GM12878 (cell line): Measurements from ENCODE around the gene PTPRD. TPM values are rescaled to one million over a fixed set of nuclear protein-coding genes. Genes with fewer than 3 reads are reported as not detected.
"Not testable (repeated sequence)": the region's sequence is repeated elsewhere in the genome, so short reads cannot be mapped to it uniquely, and the experiment has no call there.

ENCODE experiments used
- ATAC-seq: fragments of 200-7000 bp; cut with Tn5 transposase; 3 replicates; pipeline ENCODE4 v1.9.1; 2020; ENCODE audit warnings: mild to moderate bottlenecking, moderate library complexity
- BruUV-seq: library from RNA; stranded (reverse); fragments of 400-500 nt; replicated peaks from 2 replicates; lab custom pipeline; 2021; lab: Mats Ljungman, UMichigan
- CTCF ChIA-PET: fragments of 300-600 bp; sonication (Branson Sonifier 250); formaldehyde crosslinking; extraction: SDS; loops from one replicate; lab custom pipeline; 2021; ENCODE audit warnings: inconsistent platforms; lab: Yijun Ruan, JAX
- POLR2A ChIA-PET: fragments of 350-600 bp; formaldehyde crosslinking; extraction: SDS; loops from one replicate; lab custom pipeline; 2021; ENCODE audit warnings: inconsistent platforms; lab: Charles Lee
- RAD21 ChIA-PET: fragments of 300-600 bp; sonication (Branson Sonifier 250); formaldehyde crosslinking; loops from one replicate; lab custom pipeline; 2023; ENCODE audit warnings: antibody characterized with exemption; ENCODE audit not compliant: unreplicated experiment; lab: Charles Lee
- SMC1A ChIA-PET: fragments of 300-600 bp; sonication (Branson Sonifier 250); formaldehyde crosslinking; loops from one replicate; lab custom pipeline; 2023; ENCODE audit not compliant: unreplicated experiment, uncharacterized antibody; lab: Charles Lee
- DNase-seq: peaks from one replicate; pipeline ENCODE4 v3.0.0-alpha.2; 2011; ENCODE audit warnings: low read depth, low spot score
- FAIRE-seq: peaks from 3 replicates; lab custom pipeline; 2011; peaks lifted over from hg19 to GRCh38; lab: Jason Lieb, UNC
- H2AFZ ChIP-seq: 2 replicates; pipeline ENCODE4 v1.6.0; 2011; ENCODE audit warnings: low read depth, low read length, control low read depth; ENCODE audit not compliant: control insufficient read depth
- H3K27ac ChIP-seq: 2 replicates; pipeline ENCODE4 v1.5.1; 2011; ENCODE audit warnings: control low read depth; ENCODE audit not compliant: control insufficient read depth, insufficient read depth
- H3K27me3 ChIP-seq, 2 experiments: replicated peaks in 1 of 2; 2 replicates each; pipeline versions ENCODE4 v1.6.0 to v1.6.1; 2011; ENCODE audit warnings: low read length in 1 of 2; ENCODE audit not compliant: control insufficient read depth in 2 of 2, insufficient read depth in 2 of 2
- H3K36me3 ChIP-seq, 2 experiments: 2 replicates each; pipeline ENCODE4 v1.5.1; 2011; ENCODE audit warnings: low read length in 1 of 2; ENCODE audit not compliant: control insufficient read depth in 2 of 2, insufficient read depth in 2 of 2
- H3K4me1 ChIP-seq: 2 replicates; pipeline ENCODE4 v1.6.1; 2011; ENCODE audit warnings: mild to moderate bottlenecking, low read length, moderate library complexity, mixed read lengths; ENCODE audit not compliant: control insufficient read depth, insufficient read depth
- H3K4me2 ChIP-seq: 2 replicates; pipeline ENCODE4 v1.6.0; 2011; ENCODE audit warnings: control low read depth; ENCODE audit not compliant: control insufficient read depth, insufficient read depth
- H3K4me3 ChIP-seq: fragments of 200-600 bp; sonication (generic); 2 replicates; pipeline ENCODE4 v1.5.1; 2016
- H3K79me2 ChIP-seq: 2 replicates; pipeline ENCODE4 v1.6.0; 2011; ENCODE audit warnings: low read length; ENCODE audit not compliant: control insufficient read depth, insufficient read depth
- H3K9ac ChIP-seq: 2 replicates; pipeline ENCODE4 v1.8.0; 2011; ENCODE audit warnings: low read length, control low read depth, mixed read lengths; ENCODE audit not compliant: control insufficient read depth, insufficient read depth
- H3K9me3 ChIP-seq: replicated peaks from 3 replicates; pipeline ENCODE4 v1.5.1; 2011; ENCODE audit warnings: mild to moderate bottlenecking, low read length; ENCODE audit not compliant: control insufficient read depth, insufficient read depth
- H4K20me1 ChIP-seq: 2 replicates; pipeline ENCODE4 v1.6.0; 2011; ENCODE audit not compliant: control insufficient read depth, insufficient read depth
- EGR1 ChIP-seq, 2 experiments: IDR thresholded peaks; 1 replicate in 1 of 2; 2 replicates in 1 of 2; pipeline ENCODE4 v1.6.1; 2011 to 2012; ENCODE audit warnings: low read depth in 2 of 2, low read length in 2 of 2, borderline replicate concordance in 1 of 2, mild to moderate bottlenecking in 1 of 2, moderate library complexity in 1 of 2
- JUND ChIP-seq: IDR thresholded peaks from 2 replicates; pipeline ENCODE4 v1.6.1; 2012; ENCODE audit warnings: low read depth, mild to moderate bottlenecking, low read length, improper control_type of control experiment, moderate library complexity
- MEF2B ChIP-seq: fragments of 450-650 bp; IDR thresholded peaks from 2 replicates; pipeline ENCODE4 v1.6.1; 2018; ENCODE audit warnings: mild to moderate bottlenecking, moderate library complexity; ENCODE audit not compliant: partially characterized antibody, poor library complexity, severe bottlenecking
- MLLT1 ChIP-seq: fragments of 450-650 bp; IDR thresholded peaks from 2 replicates; pipeline ENCODE4 v1.6.1; 2016; ENCODE audit warnings: mild to moderate bottlenecking
- NBN ChIP-seq: fragments of 450-650 bp; IDR thresholded peaks from 2 replicates; pipeline ENCODE4 v1.6.1; 2016
- TBL1XR1 ChIP-seq: IDR thresholded peaks from 2 replicates; pipeline ENCODE4 v1.6.1; 2012; ENCODE audit warnings: low read depth, low read length, improper control_type of control experiment
- USF1 ChIP-seq: IDR thresholded peaks from 2 replicates; pipeline ENCODE4 v1.6.1; 2011; ENCODE audit warnings: borderline replicate concordance, low read depth, mild to moderate bottlenecking, moderate library complexity, mixed read lengths, low read length; ENCODE audit not compliant: insufficient read depth; ENCODE audit errors: extremely low read length
- WGBS: methylation state at CpG from one replicate; pipeline ENCODE4 v1.1.6; 2016; ENCODE audit warnings: low lambda C conversion rate; ENCODE audit not compliant: insufficient replicate concordance, insufficient coverage; ENCODE audit errors: missing lambda C conversion rate; 5-methylcytosine and 5-hydroxymethylcytosine counted together
- in situ Hi-C: fragments of 300-500 bp; cut with MboI; formaldehyde crosslinking; loops from 9 replicates; pipeline ENCODE4 v1.14.3; 2018; ENCODE audit warnings: mixed read lengths
- intact Hi-C: fragments of 100-400 bp; cut with micrococcal nuclease; formaldehyde crosslinking; loops from one replicate; pipeline ENCODE4 v1.14.2; 2022; ENCODE audit not compliant: unreplicated experiment
- polyA plus RNA-seq, 11 experiments: library from polyadenylated mRNA; depleted of rRNA in 4 of 11; unstranded in 6 of 11; stranded (reverse) in 5 of 11; fragments of >200 nt; fragmentation: Nextera tagmentation in 4 of 11; fragmentation: Illumina TruSeq in 1 of 11; extraction: Ambion mirVana in 4 of 11; extraction: Trizol in 1 of 11; gene quantifications; 1 replicate in 1 of 11; 2 replicates in 10 of 11; pipeline versions ENCODE4 v1.2.1 to v1.2.3, GENCODE V29; 2011 to 2016; ENCODE audit warnings: inconsistent platforms in 2 of 11, missing spikeins in 2 of 11, low read depth in 1 of 11
- total RNA-seq, 4 experiments: library from RNA; depleted of rRNA in 3 of 4; stranded (reverse); fragments of >200 nt in 3 of 4; fragmentation: Illumina TruSeq in 1 of 4; extraction: Trizol in 1 of 4; gene quantifications; 2 replicates each; pipeline versions ENCODE4 v1.2.1 to v1.2.3, GENCODE V29; 2013 to 2021

PTPRD gene
- total and polyA plus RNA-seq, 10 of the 15 experiments (the other 5 are each of a cell fraction or from before 2014, with no cell fraction given), result under 0.01 to 0.05 (median 0.01) TPM; not detected in 7

- TF ChIP-seq MLLT1, result no peak
- TF ChIP-seq JUND, result no peak
- TF ChIP-seq EGR1 (IDR thresholded peaks at IDR 0.05; ENCODE audit: borderline replicate concordance in 1 of 2, low read depth in 2 of 2, low read length in 2 of 2), result no peak
- TF ChIP-seq TBL1XR1, result no peak
- TF ChIP-seq USF1, result no peak
- TF ChIP-seq NBN, result no peak
- TF ChIP-seq MEF2B, result no peak
Measured at GRCh38 chr9:9938432-9938831, 674.4 kb downstream of the PTPRD start (continued).

- H3K27ac ChIP-seq, H2AFZ ChIP-seq, H3K4me2 ChIP-seq, BruUV-seq, FAIRE-seq, in situ Hi-C loops, H3K4me3 ChIP-seq, DNase-seq, intact Hi-C loops, H3K36me3 ChIP-seq, H3K9ac ChIP-seq, RAD21 ChIA-PET, H3K79me2 ChIP-seq, CTCF ChIA-PET, H3K27me3 ChIP-seq, SMC1A ChIA-PET, H4K20me1 ChIP-seq, H3K9me3 ChIP-seq, H3K4me1 ChIP-seq, POLR2A ChIA-PET, ATAC-seq: not testable (repeated sequence)
- WGBS, result 60% methylated on average over 13 of the region's 16 CpGs
Measured at GRCh38 chr9:9931464-9931863, 681.3 kb downstream of the PTPRD start.
